HUDEP-2 (cell line): Measurements from ENCODE around the gene CREBRF.
"Not testable (repeated sequence)": the region's sequence is repeated elsewhere in the genome, so short reads cannot be mapped to it uniquely, and the experiment has no call there.

Source experiments
- DNase-seq, 76 experiments: peaks; one replicate each; lab custom pipeline; 2025; ENCODE audit not compliant: unreplicated experiment in 76 of 76; lab: John Stamatoyannopoulos, UW

The CREBRF gene

GRCh38 chr5:173075970-173076369 lies 19.8 kb downstream of the CREBRF start:
- DNase-seq = no peak

GRCh38 chr5:173076471-173076870 lies 20.3 kb downstream of the CREBRF start:
- not testable (repeated sequence) for DNase-seq

- no peak for DNase-seq
Observed at GRCh38 chr5:173078878-173079277, 22.7 kb downstream of the CREBRF start.

GRCh38 chr5:173089581-173089980 lies 33.4 kb downstream of the CREBRF start:
- no peak for DNase-seq

- no peak for DNase-seq
Observed at GRCh38 chr5:173090639-173091038, 34.5 kb downstream of the CREBRF start.

- no peak for DNase-seq
Observed at GRCh38 chr5:173091981-173092380, 35.8 kb downstream of the CREBRF start.

- DNase-seq = peak in 1 of 76 experiments; percentile 2
Observed at GRCh38 chr5:173093606-173094005, 37.5 kb downstream of the CREBRF start.

- DNase-seq = no peak
Observed at GRCh38 chr5:173094012-173094661, 38.0 kb downstream of the CREBRF start.

GRCh38 chr5:173098787-173099186 lies 42.6 kb downstream of the CREBRF start:
- DNase-seq = no peak

- DNase-seq = no peak
Observed at GRCh38 chr5:173099461-173099860, 43.3 kb downstream of the CREBRF start.

- DNase-seq = no peak
Observed at GRCh38 chr5:173101245-173101644, 45.1 kb downstream of the CREBRF start.

- DNase-seq = no peak
Observed at GRCh38 chr5:173103411-173103810, 47.3 kb downstream of the CREBRF start.

GRCh38 chr5:173108914-173109313 lies 52.8 kb downstream of the CREBRF start:
- no peak for DNase-seq

- no peak for DNase-seq
Observed at GRCh38 chr5:173114536-173114935, 58.4 kb downstream of the CREBRF start.

- DNase-seq = no peak
Observed at GRCh38 chr5:173119719-173120118, 63.6 kb downstream of the CREBRF start.

GRCh38 chr5:173123416-173123815 lies 67.3 kb downstream of the CREBRF start:
- no peak for DNase-seq

GRCh38 chr5:173132166-173132565 lies 76.0 kb downstream of the CREBRF start:
- DNase-seq = not testable (repeated sequence)

GRCh38 chr5:173138707-173139106 lies 82.6 kb downstream of the CREBRF start:
- no peak for DNase-seq

- DNase-seq = no peak
Observed at GRCh38 chr5:173139631-173140030, 83.5 kb downstream of the CREBRF start.

GRCh38 chr5:173140769-173141168 lies 84.6 kb downstream of the CREBRF start:
- no peak for DNase-seq

- DNase-seq = no peak
Observed at GRCh38 chr5:173143567-173143966, 87.4 kb downstream of the CREBRF start.

GRCh38 chr5:173144200-173145176 lies 88.3 kb downstream of the CREBRF start, which contains the start of gene BNIP1:
Gene BNIP1 (plus strand): TSS chr5:173144531. CDS start chr5:173144546, 15 bp downstream.
- DNase-seq = peak in 75 of 76 experiments; percentile 37 to 94 (median 88)
